ENCODE measurements around the gene CTIF.

DNA sequence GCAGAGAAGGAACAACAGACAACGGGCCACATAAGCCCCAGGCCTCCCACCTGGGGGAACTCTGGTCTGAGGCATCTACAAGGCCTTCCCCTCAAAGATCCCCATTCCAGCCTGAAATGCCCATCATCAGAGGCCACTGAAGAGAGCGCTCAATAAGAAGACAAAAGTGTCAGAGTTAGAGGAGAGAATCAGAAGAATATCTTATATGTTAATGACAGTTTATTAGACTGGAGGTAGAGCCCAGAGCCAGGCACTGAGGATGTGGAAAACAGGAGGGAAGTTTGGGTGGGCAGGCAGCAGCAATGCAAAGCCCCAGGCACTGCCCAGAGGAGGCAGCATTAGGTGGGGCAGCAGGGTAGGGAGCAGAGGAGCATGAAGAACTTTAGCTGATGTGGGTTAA lies 2.9 kb upstream of the CTIF start:
- TF ChIP-seq, protein P1, sequence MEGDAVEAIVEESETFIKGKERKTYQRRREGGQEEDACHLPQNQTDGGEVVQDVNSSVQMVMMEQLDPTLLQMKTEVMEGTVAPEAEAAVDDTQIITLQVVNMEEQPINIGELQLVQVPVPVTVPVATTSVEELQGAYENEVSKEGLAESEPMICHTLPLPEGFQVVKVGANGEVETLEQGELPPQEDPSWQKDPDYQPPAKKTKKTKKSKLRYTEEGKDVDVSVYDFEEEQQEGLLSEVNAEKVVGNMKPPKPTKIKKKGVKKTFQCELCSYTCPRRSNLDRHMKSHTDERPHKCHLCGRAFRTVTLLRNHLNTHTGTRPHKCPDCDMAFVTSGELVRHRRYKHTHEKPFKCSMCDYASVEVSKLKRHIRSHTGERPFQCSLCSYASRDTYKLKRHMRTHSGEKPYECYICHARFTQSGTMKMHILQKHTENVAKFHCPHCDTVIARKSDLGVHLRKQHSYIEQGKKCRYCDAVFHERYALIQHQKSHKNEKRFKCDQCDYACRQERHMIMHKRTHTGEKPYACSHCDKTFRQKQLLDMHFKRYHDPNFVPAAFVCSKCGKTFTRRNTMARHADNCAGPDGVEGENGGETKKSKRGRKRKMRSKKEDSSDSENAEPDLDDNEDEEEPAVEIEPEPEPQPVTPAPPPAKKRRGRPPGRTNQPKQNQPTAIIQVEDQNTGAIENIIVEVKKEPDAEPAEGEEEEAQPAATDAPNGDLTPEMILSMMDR (IDR thresholded peaks at IDR 0.05) = no peak
- no peak for TF ChIP-seq ZFX (IDR thresholded peaks at IDR 0.05; ENCODE audit: borderline replicate concordance)

Measured in 22Rv1 (cell line).